HG03457 (cell line): ENCODE data around the gene PLXNA4.

Experiments
- ATAC-seq: cut with Tn5 transposase; IDR thresholded peaks from one replicate; pipeline ENCODE4 v1.9.1; 2021; ENCODE audit warnings: moderate number of reproducible peaks; ENCODE audit not compliant: unreplicated experiment

Gene PLXNA4

GRCh38 chr7:132225216-132226030 is 350.8 kb downstream of the PLXNA4 start:
- ATAC-seq = no peak

GRCh38 chr7:132221356-132221755 is 354.9 kb downstream of the PLXNA4 start:
- ATAC-seq = no peak

GRCh38 chr7:132220060-132220459 is 356.2 kb downstream of the PLXNA4 start:
- ATAC-seq = no peak

GRCh38 chr7:132218876-132219275 is 357.4 kb downstream of the PLXNA4 start:
- no peak for ATAC-seq

- ATAC-seq = no peak
These were observed 359.3 kb downstream of the PLXNA4 start for GRCh38 chr7:132216847-132217525.

GRCh38 chr7:132214452-132214851 is 361.8 kb downstream of the PLXNA4 start:
- no peak for ATAC-seq

GRCh38 chr7:132213583-132213982 is 362.7 kb downstream of the PLXNA4 start:
- no peak for ATAC-seq

GRCh38 chr7:132211971-132212370 is 364.3 kb downstream of the PLXNA4 start:
- ATAC-seq = no peak

- no peak for ATAC-seq
These were observed 365.4 kb downstream of the PLXNA4 start for GRCh38 chr7:132210821-132211220.

- no peak for ATAC-seq
These were observed 368.5 kb downstream of the PLXNA4 start for GRCh38 chr7:132207782-132208181.

- ATAC-seq = no peak
These were observed 369.1 kb downstream of the PLXNA4 start for GRCh38 chr7:132207211-132207610.

GRCh38 chr7:132206594-132206993 is 369.7 kb downstream of the PLXNA4 start:
- ATAC-seq = no peak

- no peak for ATAC-seq
These were observed 370.8 kb downstream of the PLXNA4 start for GRCh38 chr7:132205509-132205908.

- ATAC-seq = no peak
These were observed 373.2 kb downstream of the PLXNA4 start for GRCh38 chr7:132203021-132203420.

- ATAC-seq = no peak
These were observed 373.7 kb downstream of the PLXNA4 start for GRCh38 chr7:132202541-132202940.

- ATAC-seq = no peak
These were observed 376.1 kb downstream of the PLXNA4 start for GRCh38 chr7:132200141-132200540.

GRCh38 chr7:132199626-132200025 is 376.6 kb downstream of the PLXNA4 start:
- ATAC-seq = no peak

GRCh38 chr7:132197772-132198171 is 378.5 kb downstream of the PLXNA4 start:
- ATAC-seq = no peak

- no peak for ATAC-seq
These were observed 382.4 kb downstream of the PLXNA4 start for GRCh38 chr7:132193898-132194297.

GRCh38 chr7:132192809-132193208 is 383.5 kb downstream of the PLXNA4 start:
- no peak for ATAC-seq

GRCh38 chr7:132191418-132191817 is 384.9 kb downstream of the PLXNA4 start:
- ATAC-seq = no peak

GRCh38 chr7:132190683-132191082 is 385.6 kb downstream of the PLXNA4 start:
- ATAC-seq = no peak
